ENCODE data around the gene FABP7. TPM values are rescaled to one million over a fixed set of nuclear protein-coding genes. Genes with fewer than 3 reads are reported as not detected.

FABP7 gene
- total RNA-seq, 1 experiment from 2014 or later = not detected

DNA sequence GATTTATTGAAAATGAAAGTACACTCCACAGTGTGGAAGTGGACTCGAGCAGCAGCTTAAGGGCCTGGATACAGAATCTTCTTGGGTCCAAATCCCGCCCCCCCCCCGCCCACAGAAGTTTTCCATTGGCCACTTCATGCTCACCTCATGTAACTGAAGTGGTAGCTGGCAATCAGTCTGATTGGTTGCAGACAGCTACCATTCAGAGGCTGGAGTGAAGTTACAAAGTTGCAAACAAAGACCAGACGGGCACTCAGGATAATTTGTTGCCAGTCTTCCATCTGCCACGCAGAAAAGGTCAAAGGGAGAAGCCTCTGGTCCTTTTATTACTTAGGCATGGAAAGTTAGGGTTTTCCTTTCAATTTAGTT lies 25.8 kb upstream of the FABP7 start:
- Histone ChIP-seq H3K9me3 (no peaks in the 10 kb centered on the region), H3K4me1 (peaks cover 30% of the 10 kb centered on the region), H3K4me3 (ENCODE audit: low read depth, low read length) (no peak overlapping the region), H3K27me3 (replicated peaks; ENCODE audit: control insufficient read depth, insufficient read depth, low read length) (no peaks in the 10 kb centered on the region), H3K36me3 (ENCODE audit: control insufficient read depth, insufficient read depth, low read length) (no peaks in the 10 kb centered on the region)
- Mint-ChIP-seq H3K4me3 (ENCODE audit: unreplicated experiment) (no peak overlapping the region), H3K9me3 (ENCODE audit: unreplicated experiment) (peaks cover 32% of the 10 kb centered on the region), H3K36me3 (ENCODE audit: insufficient read depth, unreplicated experiment) (no peaks in the 10 kb centered on the region), H3K27ac (ENCODE audit: unreplicated experiment) (no peak overlapping the region), H3K4me1 (ENCODE audit: low read depth, unreplicated experiment) (peaks cover 27% of the 10 kb centered on the region), H3K27me3 (ENCODE audit: insufficient read depth, unreplicated experiment) (no peaks in the 10 kb centered on the region)
- TF ChIP-seq CTCF (IDR thresholded peaks at IDR 0.05; ENCODE audit: insufficient read depth in 1 of 2, low read depth in 1 of 2, low read length in 1 of 2, severe bottlenecking in 1 of 2, unreplicated experiment in 1 of 2) = no peak
- no peak for DNase-seq
- no TSS peak for BruUV-seq (replicated peaks)
- CTCF ChIA-PET = no interaction called here
- intact Hi-C loops (cut with micrococcal nuclease; ENCODE audit: unreplicated experiment) = no loop called here
- POLR2A ChIA-PET = no interaction called here

DNA sequence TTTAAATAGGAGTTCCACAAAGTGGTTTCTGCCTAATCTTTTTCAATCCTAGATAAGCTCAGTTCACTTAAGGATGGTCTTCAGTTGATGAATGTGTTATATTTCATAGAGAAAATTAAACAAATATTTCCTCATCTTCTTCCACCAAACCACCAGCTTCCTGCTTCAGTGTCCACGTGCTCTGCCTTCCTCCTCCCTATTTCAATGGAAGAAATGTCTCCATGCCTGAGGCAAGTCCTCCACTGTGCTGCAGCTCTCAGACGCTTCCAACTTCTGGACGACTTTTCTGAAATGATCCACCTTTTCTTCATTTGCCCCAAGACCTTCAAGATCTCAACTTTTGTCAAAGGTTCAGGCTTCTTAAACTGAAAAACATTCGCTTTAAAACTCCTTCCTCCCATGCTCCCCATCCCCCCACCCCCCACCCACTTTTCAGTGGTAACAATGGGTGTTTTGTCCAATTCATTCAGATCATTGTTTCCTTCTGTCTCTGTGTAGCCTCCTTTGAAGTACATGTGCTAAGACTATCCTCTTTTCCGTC lies 25.3 kb upstream of the FABP7 start:
- Mint-ChIP-seq H3K4me3 (ENCODE audit: unreplicated experiment) (no peak overlapping the region), H3K27ac (ENCODE audit: unreplicated experiment) (no peak overlapping the region), H3K27me3 (ENCODE audit: insufficient read depth, unreplicated experiment) (no peaks in the 10 kb centered on the region), H3K9me3 (ENCODE audit: unreplicated experiment) (peaks cover 32% of the 10 kb centered on the region), H3K36me3 (ENCODE audit: insufficient read depth, unreplicated experiment) (no peaks in the 10 kb centered on the region), H3K4me1 (ENCODE audit: low read depth, unreplicated experiment) (peaks cover 27% of the 10 kb centered on the region)
- no peaks in the 10 kb centered on the region for H3K36me3 ChIP-seq (ENCODE audit: control insufficient read depth, insufficient read depth, low read length)
- no peak for TF ChIP-seq CTCF (IDR thresholded peaks at IDR 0.05; ENCODE audit: insufficient read depth in 1 of 2, low read depth in 1 of 2, low read length in 1 of 2, severe bottlenecking in 1 of 2, unreplicated experiment in 1 of 2)
- intact Hi-C loops (cut with micrococcal nuclease; ENCODE audit: unreplicated experiment) = no loop called here
- no TSS peak for BruUV-seq (replicated peaks)
- H3K27me3 ChIP-seq (replicated peaks; ENCODE audit: control insufficient read depth, insufficient read depth, low read length) = no peaks in the 10 kb centered on the region
- peaks cover 28% of the 10 kb centered on the region for H3K4me1 ChIP-seq
- no peak for DNase-seq
- ChIA-PET POLR2A (no interaction called here), CTCF (no interaction called here)
- H3K9me3 ChIP-seq = no peaks in the 10 kb centered on the region
- no peak overlapping the region for H3K4me3 ChIP-seq (ENCODE audit: low read depth, low read length)

DNA sequence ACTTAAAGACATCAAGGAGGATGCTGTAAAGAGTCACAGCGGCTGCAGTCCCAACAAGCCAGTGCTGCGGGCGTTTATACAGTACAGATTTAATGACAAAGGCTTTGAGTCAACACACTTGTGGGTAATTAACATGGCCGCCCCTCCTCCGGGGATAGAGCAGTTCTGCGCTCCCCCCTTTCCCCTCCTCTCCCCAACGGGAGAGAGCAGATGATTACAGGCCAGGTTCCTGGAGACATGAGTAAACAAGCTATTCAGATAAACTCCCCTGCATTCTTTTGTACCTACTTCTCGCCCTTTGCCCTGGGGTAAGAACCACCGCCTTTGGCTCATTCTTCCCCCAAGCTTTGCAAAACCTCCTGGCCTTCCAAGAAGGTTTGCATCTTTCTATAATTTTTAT lies 23.6 kb upstream of the FABP7 start:
- H3K4me1 Mint-ChIP-seq (ENCODE audit: low read depth, unreplicated experiment) = peaks cover 27% of the 10 kb centered on the region
- no peaks in the 10 kb centered on the region for H3K36me3 Mint-ChIP-seq (ENCODE audit: insufficient read depth, unreplicated experiment)
- no peak overlapping the region for H3K4me3 ChIP-seq (ENCODE audit: low read depth, low read length)
- H3K36me3 ChIP-seq (ENCODE audit: control insufficient read depth, insufficient read depth, low read length) = no peaks in the 10 kb centered on the region
- TF ChIP-seq CTCF (IDR thresholded peaks at IDR 0.05; ENCODE audit: insufficient read depth in 1 of 2, low read depth in 1 of 2, low read length in 1 of 2, severe bottlenecking in 1 of 2, unreplicated experiment in 1 of 2) = no peak
- H3K27ac Mint-ChIP-seq (ENCODE audit: unreplicated experiment) = peak overlapping the region; percentile 10
- no TSS peak for BruUV-seq (replicated peaks)
- POLR2A ChIA-PET = no interaction called here
- H3K4me1 ChIP-seq = peaks cover 18% of the 10 kb centered on the region
- CTCF ChIA-PET = no interaction called here
- peaks cover 32% of the 10 kb centered on the region for H3K9me3 Mint-ChIP-seq (ENCODE audit: unreplicated experiment)
- no peaks in the 10 kb centered on the region for H3K27me3 ChIP-seq (replicated peaks; ENCODE audit: control insufficient read depth, insufficient read depth, low read length)
- intact Hi-C loops (cut with micrococcal nuclease; ENCODE audit: unreplicated experiment) = no loop called here
- no peaks in the 10 kb centered on the region for H3K27me3 Mint-ChIP-seq (ENCODE audit: insufficient read depth, unreplicated experiment)
- no peak overlapping the region for H3K4me3 Mint-ChIP-seq (ENCODE audit: unreplicated experiment)
- no peaks in the 10 kb centered on the region for H3K9me3 ChIP-seq
- peak; percentile 16 to 39 for DNase-seq

Data from Caco-2 (cell line).